Mucosa of gallbladder (tissue), 1 donor: ENCODE results near the gene CLMP. TPM values are rescaled to one million over a fixed set of nuclear protein-coding genes. Genes with fewer than 3 reads are reported as not detected.
"Not testable (repeated sequence)": the region's sequence is repeated elsewhere in the genome, so short reads cannot be mapped to it uniquely, and the experiment has no call there.

Experiments used
- DNase-seq: peaks from one replicate; pipeline ENCODE4 v3.0.0-alpha.2; 2020; ENCODE audit warnings: low spot score
- total RNA-seq: library from RNA; stranded (reverse); gene quantifications from one replicate; pipeline ENCODE4 v1.2.1, GENCODE V29; 2021
- donor health status: DM: no; HTN: no; CAD: no.

The CLMP gene
- total RNA-seq, 1 donor from 2014 or later, result 53.9 TPM

- not testable (repeated sequence) for DNase-seq
Measured at GRCh38 chr11:123059041-123059920, 135.8 kb downstream of the CLMP start.

DNA sequence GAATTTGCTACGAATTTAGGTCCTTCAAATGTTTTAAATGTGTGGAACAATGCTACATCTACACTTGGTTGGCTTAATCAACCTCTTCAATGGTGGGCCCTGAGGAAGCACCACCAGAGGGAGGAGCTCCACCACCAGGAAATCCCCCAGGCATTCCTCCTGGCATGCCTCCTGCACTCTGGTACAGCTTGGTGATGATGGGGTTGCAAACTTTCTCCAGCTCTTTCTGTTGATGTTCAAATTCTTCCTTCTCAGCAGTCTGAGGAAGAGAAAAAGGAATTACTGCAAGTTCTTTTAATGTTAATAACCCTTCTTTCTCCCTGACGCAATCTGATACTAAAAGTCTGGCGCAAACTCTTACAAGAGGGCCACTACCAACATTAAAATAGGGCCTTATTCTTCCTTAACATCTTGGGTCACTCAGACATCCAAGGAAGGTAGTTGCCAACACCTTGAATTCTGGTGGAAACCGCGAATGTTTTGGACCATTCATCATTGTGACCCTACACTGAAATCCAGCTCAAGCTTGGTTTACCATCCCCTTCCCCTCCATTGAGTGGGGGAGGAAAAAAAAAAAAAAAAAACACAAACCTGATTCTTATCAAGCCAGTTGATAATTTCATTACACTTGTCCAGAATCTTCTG lies 137.3 kb downstream of the CLMP start:
- DNase-seq, result no peak

GRCh38 chr11:123056835-123057491 lies 138.1 kb downstream of the CLMP start:
- no peak for DNase-seq

- no peak for DNase-seq
Measured at GRCh38 chr11:123055191-123055901, 139.7 kb downstream of the CLMP start.

DNA sequence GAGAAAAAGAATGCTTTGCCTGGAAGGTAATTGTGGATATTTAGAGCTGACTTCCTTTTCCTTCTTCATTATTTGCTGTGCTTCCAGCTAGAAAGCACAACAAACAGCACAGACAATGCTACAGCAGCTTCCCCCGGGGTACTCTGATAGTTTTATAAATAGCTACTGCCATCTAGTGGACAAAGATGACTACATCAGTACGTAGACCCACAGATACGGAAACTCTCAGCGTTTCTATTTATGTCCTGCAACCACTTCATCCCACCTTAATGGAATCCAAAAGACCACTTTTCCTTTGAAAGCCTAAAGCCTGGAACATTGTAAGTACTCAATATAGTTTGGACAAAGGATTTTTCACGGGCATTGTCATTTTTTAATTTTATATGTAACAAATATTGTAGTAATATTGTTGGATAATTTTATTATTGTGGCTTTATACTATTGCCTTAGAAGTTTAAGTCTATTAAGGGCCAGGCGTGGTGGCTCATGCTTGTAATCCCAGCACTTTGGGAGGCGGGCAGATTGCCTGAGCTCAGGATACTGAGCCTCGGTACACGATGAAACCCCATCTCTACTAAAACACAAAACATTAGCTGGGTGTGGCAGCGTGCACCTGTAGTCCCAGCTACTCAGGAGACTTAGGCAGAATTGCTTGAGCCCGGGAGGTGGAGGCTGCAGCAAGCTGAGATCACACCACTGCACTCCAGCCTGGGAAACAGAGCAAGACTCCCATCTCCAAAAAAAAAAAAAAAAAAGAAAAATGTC lies 140.6 kb downstream of the CLMP start:
- DNase-seq, result peak; percentile 26

- DNase-seq, result no peak
Measured at GRCh38 chr11:123052901-123053721, 141.9 kb downstream of the CLMP start.

GRCh38 chr11:123051634-123052033 lies 143.4 kb downstream of the CLMP start:
- DNase-seq, result no peak

- DNase-seq, result no peak
Measured at GRCh38 chr11:123051146-123051545, 143.9 kb downstream of the CLMP start.

GRCh38 chr11:123047947-123048293 lies 147.1 kb downstream of the CLMP start:
- DNase-seq, result no peak

- DNase-seq, result peak; percentile 61
Measured at GRCh38 chr11:123047266-123047946, 147.6 kb downstream of the CLMP start.

DNA sequence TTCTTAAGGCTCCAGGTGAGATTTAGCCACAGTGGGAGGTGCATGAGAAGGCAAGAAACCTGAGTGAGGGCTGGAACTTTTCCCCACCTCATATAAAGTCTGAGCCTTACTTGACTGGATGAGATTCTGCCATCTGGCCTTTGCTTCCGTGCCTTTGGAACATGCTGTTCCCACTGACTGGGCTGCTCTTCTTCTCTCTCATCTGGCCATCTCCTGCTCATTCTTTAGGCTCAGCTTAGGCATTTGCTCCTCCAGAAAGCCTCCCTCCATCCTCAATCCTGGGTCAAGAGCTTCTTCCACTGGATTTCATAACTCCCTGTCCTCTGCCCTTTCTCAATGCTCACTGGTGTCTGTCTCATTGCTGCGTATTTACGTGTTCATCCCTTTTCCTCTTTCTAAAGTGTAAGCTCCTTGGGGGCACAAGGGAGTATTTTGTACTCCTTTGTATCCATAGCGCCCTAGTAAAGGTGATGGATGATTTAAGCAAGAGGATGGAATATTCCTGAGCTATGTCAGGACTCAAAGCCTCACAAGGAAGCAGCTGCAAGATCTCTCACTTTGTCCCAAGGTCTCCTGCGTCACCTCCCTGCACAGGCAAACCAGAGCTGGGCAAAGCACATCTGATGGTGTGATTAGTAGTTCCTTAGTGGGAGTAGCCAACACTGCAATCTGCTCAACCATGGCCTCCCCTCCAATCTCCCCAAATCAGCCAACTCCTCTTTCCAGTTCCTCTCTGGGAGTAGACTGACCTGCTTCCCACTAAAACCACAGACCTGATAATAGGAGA lies 148.4 kb downstream of the CLMP start:
- no peak for DNase-seq

DNA sequence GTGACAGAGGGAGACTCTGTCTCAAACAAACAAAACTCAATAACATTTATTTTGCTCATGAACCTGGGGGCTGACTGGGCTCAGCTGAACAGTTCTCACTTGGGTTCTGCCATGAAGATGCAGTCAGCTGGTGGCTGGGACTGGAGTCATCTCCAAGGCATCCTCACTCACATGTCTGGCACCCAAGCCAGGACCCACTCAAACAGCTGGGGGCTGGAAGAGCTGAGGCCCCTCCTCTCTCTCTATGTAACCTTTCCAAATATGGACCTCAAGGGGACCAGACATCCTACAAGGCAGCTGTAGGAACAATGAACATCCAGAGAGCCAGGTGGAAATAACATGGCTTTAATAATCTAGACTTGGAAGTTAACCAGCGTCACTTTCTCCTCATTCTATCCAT lies 149.9 kb downstream of the CLMP start:
- DNase-seq, result no peak

DNA sequence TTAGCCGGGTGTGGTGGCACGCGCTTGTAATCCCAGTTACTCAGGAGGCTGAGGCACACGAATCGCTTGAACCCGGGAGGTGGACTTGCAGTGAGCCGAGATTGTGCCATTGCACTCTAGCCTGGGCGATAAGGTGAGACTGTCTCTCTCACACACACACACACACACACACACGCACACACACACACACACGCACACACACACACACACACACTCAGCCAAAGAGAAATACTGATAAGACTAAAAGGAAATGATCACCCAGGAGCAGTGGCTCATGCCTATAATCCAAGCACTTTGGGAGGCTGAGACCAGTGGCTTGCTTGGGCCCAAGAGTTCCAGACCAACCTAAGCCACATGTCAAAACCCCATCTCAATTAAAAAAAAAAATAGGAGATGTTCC lies 153.9 kb downstream of the CLMP start:
- DNase-seq, result no peak

DNA sequence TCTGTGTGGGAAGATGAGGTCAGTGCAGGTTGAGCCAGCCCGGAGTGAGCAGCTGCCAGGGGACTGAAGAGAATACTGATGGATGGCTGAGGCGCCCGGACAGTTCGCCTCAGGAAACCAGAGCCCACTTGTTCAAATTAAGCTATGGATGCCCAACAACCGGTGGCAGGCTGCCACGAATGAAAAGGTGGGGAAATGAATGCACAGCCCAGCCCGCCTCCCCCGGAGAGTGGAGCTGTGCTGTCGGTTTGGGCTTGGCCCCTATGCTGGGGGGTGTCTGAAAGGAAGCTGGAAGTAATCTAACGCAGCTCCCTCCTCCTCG lies 155.0 kb downstream of the CLMP start:
- DNase-seq, result no peak

DNA sequence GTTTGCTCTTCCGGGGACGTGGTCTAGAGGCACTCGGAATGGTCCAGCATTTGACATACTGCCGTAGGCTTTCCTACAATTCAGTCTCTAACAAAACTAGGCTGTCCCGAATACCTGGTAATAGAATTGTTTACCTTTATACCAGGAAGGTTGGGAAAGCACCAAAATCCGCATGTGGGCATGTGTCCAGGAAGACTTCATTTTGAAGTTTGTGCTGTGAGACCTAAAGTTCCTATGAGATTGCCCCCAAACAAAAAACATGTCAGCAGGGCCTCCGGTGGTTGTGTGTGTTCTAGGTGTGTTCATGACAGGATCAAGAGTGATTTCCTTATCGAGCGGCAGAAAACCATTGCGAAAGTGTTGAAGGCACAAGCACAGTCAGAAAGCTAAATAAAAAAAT lies 159.2 kb downstream of the CLMP start:
- DNase-seq, result no peak

DNA sequence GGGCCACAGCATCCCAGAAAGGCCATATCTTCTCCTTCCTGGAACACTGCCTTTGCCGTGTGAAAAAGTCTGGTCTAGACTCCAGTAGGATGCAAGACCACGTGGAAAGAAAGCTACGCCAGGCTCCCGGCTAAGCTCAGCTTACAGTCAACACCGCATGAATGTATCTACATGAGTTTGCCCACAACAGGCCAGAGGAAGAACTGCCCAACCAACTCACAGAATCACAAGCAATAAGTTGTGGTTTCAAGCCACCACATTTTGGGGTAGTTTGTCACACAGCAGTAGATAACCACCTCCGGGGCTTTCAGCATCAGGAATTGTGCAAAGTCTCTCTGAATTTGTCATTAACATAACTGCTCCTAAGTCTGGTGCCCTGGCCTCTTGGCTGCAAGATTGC lies 160.5 kb downstream of the CLMP start:
- DNase-seq, result no peak

DNA sequence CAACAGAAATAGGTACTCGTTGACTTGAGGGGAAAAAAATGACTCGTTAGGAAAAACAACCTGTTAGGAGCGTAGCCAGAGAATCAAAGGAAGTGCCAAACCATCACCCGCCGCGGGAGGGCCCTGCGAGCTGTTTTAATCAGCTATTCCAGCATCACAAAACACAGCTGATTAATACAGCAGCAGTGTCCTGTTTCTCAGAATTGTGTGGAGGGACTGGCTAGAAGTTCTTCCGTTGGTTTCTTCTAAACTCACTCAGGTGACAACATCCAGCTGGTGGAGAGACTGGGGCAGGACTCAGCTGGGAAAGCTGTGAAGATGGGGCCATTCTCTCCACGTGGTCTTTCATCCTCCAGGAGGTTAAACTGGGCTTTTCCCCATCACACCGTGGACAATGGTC lies 161.2 kb downstream of the CLMP start:
- DNase-seq, result no peak

DNA sequence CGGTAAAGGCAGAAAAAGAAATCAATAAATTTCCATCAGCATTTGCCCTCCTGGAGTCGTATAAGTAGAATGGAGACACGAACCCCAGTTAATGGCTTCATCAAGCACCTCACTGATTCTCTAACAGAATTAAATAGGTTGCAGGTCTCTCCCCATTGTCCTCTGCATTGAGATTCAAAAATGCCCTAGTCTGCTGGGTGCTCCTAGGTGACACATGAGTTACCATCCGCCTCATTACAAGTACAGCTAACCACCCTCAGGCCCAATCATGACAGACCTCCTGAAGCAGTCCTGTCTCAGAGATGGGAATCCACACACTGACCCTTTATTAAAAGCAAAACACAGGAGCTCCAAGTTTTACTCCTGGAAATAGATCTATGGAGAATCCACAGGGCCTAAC lies 164.5 kb downstream of the CLMP start:
- DNase-seq, result no peak

DNA sequence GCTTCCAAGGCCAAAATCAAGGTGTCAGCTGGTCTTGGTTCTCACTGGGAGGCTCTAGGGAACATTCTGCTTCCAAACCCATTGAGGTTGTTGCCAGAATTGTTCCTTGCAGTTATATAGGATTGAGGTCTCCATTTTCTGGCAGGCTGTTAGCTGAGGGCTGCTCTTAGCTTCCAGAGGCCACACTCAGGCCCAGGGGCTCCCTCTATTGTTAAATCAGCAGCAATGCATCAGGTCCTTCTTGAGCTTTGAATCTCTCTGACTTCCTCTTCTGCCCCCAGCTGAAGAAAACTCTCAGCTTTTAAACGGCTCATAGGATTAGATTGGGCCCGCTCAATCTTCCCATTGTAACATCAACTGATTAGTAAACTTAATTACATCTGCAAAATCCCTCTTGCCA lies 174.1 kb downstream of the CLMP start:
- DNase-seq, result no peak
